Endothelial cell of umbilical vein (primary cell): ENCODE data around the gene SLC10A7. TPM values are rescaled to one million over a fixed set of nuclear protein-coding genes. Genes with fewer than 3 reads are reported as not detected.

Source experiments
- BruUV-seq: library from RNA; stranded (reverse); fragments of 400-500 nt; replicated peaks from 2 replicates; lab custom pipeline; 2021; lab: Mats Ljungman, UMichigan
- CTCF ChIA-PET: fragments of 300-600, 350-600 bp; sonication (Branson Sonifier 250); formaldehyde crosslinking; loops from one replicate; lab custom pipeline; 2021; ENCODE audit warnings: antibody characterized with exemption, inconsistent platforms; lab: Charles Lee
- POLR2A ChIA-PET: fragments of 300-600, 350-600 bp; sonication (Branson Sonifier 250); formaldehyde crosslinking; loops from one replicate; lab custom pipeline; 2021; ENCODE audit warnings: antibody characterized with exemption, inconsistent platforms; lab: Charles Lee
- DNase-seq: peaks from one replicate; pipeline ENCODE4 v3.0.0-alpha.2; 2011; ENCODE audit warnings: low read depth, low spot score
- FAIRE-seq: peaks from 2 replicates; lab custom pipeline; 2011; peaks lifted over from hg19 to GRCh38; lab: Jason Lieb, UNC
- H2AFZ ChIP-seq: 2 replicates; pipeline ENCODE4 v1.6.0; 2012; ENCODE audit warnings: low read depth, low read length, control low read depth, inconsistent platforms
- H3K27ac ChIP-seq: 2 replicates; pipeline ENCODE4 v1.5.1; 2011; ENCODE audit warnings: low read depth, mild to moderate bottlenecking, control low read depth, low read length, moderate library complexity; ENCODE audit not compliant: insufficient read depth
- H3K27me3 ChIP-seq, 2 experiments: 2 replicates each; pipeline versions ENCODE4 v1.6.0 to v1.6.1; 2011; ENCODE audit warnings: low read length in 2 of 2, mixed read lengths in 1 of 2; ENCODE audit not compliant: control insufficient read depth in 2 of 2, insufficient read depth in 2 of 2
- H3K36me3 ChIP-seq, 2 experiments: 2 replicates in 1 of 2; 3 replicates in 1 of 2; pipeline ENCODE4 v1.5.1; 2011; ENCODE audit warnings: low read length in 2 of 2, mild to moderate bottlenecking in 1 of 2, moderate library complexity in 1 of 2; ENCODE audit not compliant: control insufficient read depth in 2 of 2, insufficient read depth in 2 of 2; ENCODE audit errors: extremely low read depth in 1 of 2
- H3K4me1 ChIP-seq: 3 replicates; pipeline ENCODE4 v1.5.1; 2011; ENCODE audit warnings: mild to moderate bottlenecking, low read length; ENCODE audit not compliant: control insufficient read depth, insufficient read depth; ENCODE audit errors: extremely low read depth
- H3K4me2 ChIP-seq: 2 replicates; pipeline ENCODE4 v1.6.1; 2011; ENCODE audit warnings: low read length, control low read depth, mixed read lengths; ENCODE audit not compliant: insufficient read depth
- H3K4me3 ChIP-seq, 3 experiments: fragments of 200-600 bp in 1 of 3; sonication (generic), shearing (Covaris generic) in 1 of 3; replicated peaks in 1 of 3; 2 replicates each; pipeline ENCODE4 v1.5.1; 2011 to 2016; ENCODE audit warnings: control low read depth in 3 of 3, low read length in 3 of 3, mild to moderate bottlenecking in 2 of 3, inconsistent platforms in 1 of 3, low read depth in 1 of 3, moderate library complexity in 1 of 3; ENCODE audit not compliant: insufficient read depth in 1 of 3
- H3K79me2 ChIP-seq: 2 replicates; pipeline ENCODE4 v1.6.0; 2012; ENCODE audit warnings: low read length, inconsistent platforms; ENCODE audit not compliant: control insufficient read depth, insufficient read depth
- H3K9ac ChIP-seq: replicated peaks from 2 replicates; pipeline ENCODE3; 2011; ENCODE audit warnings: low read length, control low read depth; ENCODE audit not compliant: insufficient read depth; ENCODE audit errors: extremely low read depth
- H3K9me1 ChIP-seq: replicated peaks from 3 replicates; pipeline ENCODE4 v1.6.0; 2011; ENCODE audit warnings: mild to moderate bottlenecking, low read length; ENCODE audit not compliant: control insufficient read depth, insufficient read depth; ENCODE audit errors: extremely low read depth
- H3K9me3 ChIP-seq: replicated peaks from 2 replicates; pipeline ENCODE4 v1.5.1; 2012; ENCODE audit warnings: low read length, inconsistent platforms; ENCODE audit not compliant: control insufficient read depth, insufficient read depth
- H4K20me1 ChIP-seq: replicated peaks from 2 replicates; pipeline ENCODE3; 2011; ENCODE audit warnings: mild to moderate bottlenecking, low read length; ENCODE audit not compliant: control insufficient read depth, insufficient read depth; ENCODE audit errors: extremely low read depth
- EZH2 ChIP-seq: IDR thresholded peaks from 2 replicates; pipeline ENCODE4 v1.6.1; 2012; ENCODE audit warnings: borderline replicate concordance, low read depth, mild to moderate bottlenecking, moderate library complexity, low read length, inconsistent platforms; ENCODE audit not compliant: severe bottlenecking
- FOS ChIP-seq: IDR thresholded peaks from 2 replicates; pipeline ENCODE4 v1.6.1; 2011; ENCODE audit warnings: mild to moderate bottlenecking, low read length, moderate library complexity, borderline replicate concordance; ENCODE audit not compliant: insufficient read depth
- GATA2 ChIP-seq: IDR thresholded peaks from 2 replicates; pipeline ENCODE4 v1.7.0; 2011; ENCODE audit warnings: low read depth, mild to moderate bottlenecking, moderate library complexity, mixed read lengths, low read length; ENCODE audit not compliant: insufficient read length, insufficient read depth
- JUN ChIP-seq: IDR thresholded peaks from 2 replicates; pipeline ENCODE4 v1.6.1; 2011; ENCODE audit warnings: borderline replicate concordance, low read depth; ENCODE audit not compliant: insufficient read length, insufficient read depth
- MYC ChIP-seq: IDR thresholded peaks from one replicate; pipeline ENCODE4 v1.6.1; 2011; ENCODE audit warnings: mild to moderate bottlenecking, low read depth, low read length
- POLR2A ChIP-seq: IDR thresholded peaks from 2 replicates; pipeline ENCODE4 v1.6.1; 2012; ENCODE audit warnings: low read depth, mild to moderate bottlenecking, control low read depth, low read length
- POLR2AphosphoS5 ChIP-seq: IDR thresholded peaks from 2 replicates; pipeline ENCODE4 v1.6.1; 2012; ENCODE audit warnings: low read depth, mild to moderate bottlenecking, control low read depth, low read length, moderate library complexity; ENCODE audit not compliant: insufficient read depth
- dilution Hi-C: fragments of 300-500 bp; cut with MboI; formaldehyde crosslinking; loops from one replicate; pipeline ENCODE4 v1.15.0; 2019; ENCODE audit warnings: low sequenced_read_pairs; ENCODE audit not compliant: extremely low pct_ligation_motif_present
- intact Hi-C: fragments of 100-400 bp; cut with micrococcal nuclease; formaldehyde crosslinking; loops from one replicate; pipeline ENCODE4 v1.10.0; 2022
- polyA plus RNA-seq, 4 experiments: library from polyadenylated mRNA; depleted of rRNA in 3 of 4; stranded (reverse) in 3 of 4; unstranded in 1 of 4; fragments of >200 nt; gene quantifications; 2 replicates each; pipeline versions ENCODE4 v1.2.1 to v1.2.3, GENCODE V29; 2011 to 2012; ENCODE audit warnings: missing spikeins in 1 of 4
- total RNA-seq: library from RNA; stranded (reverse); gene quantifications from 2 replicates; pipeline ENCODE4 v1.2.3, GENCODE V29; 2021
- TF ChIP-seq, protein P1 (sequence below): IDR thresholded peaks from 2 replicates; pipeline ENCODE4 v1.6.1; 2011; ENCODE audit not compliant: insufficient read depth, insufficient read length
- TF ChIP-seq, protein P2 (sequence below), 2 donors: IDR thresholded peaks; 1 replicate in 1 of 2; 2 replicates in 1 of 2; pipeline ENCODE4 v1.5.1; 2011; ENCODE audit warnings: low read length in 2 of 2, mild to moderate bottlenecking in 2 of 2, moderate library complexity in 2 of 2, control low read depth in 1 of 2, inconsistent platforms in 1 of 2, low read depth in 1 of 2; ENCODE audit not compliant: insufficient read depth in 1 of 2; ENCODE audit errors: extremely low read depth in 1 of 2

Gene SLC10A7
- total and polyA plus RNA-seq, 2 donors (not counting 3 experiments of a cell fraction or from before 2014, with no cell fraction given): 13.6 to 20.4 TPM

DNA sequence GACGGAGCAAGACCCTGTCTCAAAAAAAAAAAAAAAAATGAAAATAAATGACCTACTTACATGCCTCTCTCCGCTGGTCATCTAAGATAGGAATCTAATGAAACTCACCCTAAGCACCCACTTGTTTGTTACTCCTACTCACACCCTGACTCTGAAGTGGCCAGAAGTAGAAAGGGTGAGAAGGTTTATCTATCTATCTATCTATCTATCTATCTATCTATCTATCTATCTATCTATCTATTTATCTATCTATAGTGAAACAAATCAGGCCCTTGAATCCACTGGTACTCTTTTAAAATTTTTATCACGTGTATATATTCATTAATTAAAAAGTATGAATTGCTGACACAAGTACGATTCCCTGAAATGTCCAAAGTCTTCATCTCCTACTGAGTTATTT is 75.2 kb downstream of the SLC10A7 start:
- DNase-seq (no peak), FAIRE-seq (no peak)
- no peak for TF ChIP-seq JUN
- no peak for TF ChIP-seq EZH2
- no peak for TF ChIP-seq POLR2AphosphoS5
- no peak for TF ChIP-seq MYC
- TF ChIP-seq, protein P1, sequence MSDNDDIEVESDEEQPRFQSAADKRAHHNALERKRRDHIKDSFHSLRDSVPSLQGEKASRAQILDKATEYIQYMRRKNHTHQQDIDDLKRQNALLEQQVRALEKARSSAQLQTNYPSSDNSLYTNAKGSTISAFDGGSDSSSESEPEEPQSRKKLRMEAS: no peak
- TF ChIP-seq FOS: no peak
- no peak for TF ChIP-seq POLR2A
- no peak for TF ChIP-seq GATA2
- TF ChIP-seq, protein P2, sequence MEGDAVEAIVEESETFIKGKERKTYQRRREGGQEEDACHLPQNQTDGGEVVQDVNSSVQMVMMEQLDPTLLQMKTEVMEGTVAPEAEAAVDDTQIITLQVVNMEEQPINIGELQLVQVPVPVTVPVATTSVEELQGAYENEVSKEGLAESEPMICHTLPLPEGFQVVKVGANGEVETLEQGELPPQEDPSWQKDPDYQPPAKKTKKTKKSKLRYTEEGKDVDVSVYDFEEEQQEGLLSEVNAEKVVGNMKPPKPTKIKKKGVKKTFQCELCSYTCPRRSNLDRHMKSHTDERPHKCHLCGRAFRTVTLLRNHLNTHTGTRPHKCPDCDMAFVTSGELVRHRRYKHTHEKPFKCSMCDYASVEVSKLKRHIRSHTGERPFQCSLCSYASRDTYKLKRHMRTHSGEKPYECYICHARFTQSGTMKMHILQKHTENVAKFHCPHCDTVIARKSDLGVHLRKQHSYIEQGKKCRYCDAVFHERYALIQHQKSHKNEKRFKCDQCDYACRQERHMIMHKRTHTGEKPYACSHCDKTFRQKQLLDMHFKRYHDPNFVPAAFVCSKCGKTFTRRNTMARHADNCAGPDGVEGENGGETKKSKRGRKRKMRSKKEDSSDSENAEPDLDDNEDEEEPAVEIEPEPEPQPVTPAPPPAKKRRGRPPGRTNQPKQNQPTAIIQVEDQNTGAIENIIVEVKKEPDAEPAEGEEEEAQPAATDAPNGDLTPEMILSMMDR (IDR thresholded peaks at IDR 0.05; ENCODE audit: extremely low read depth in 1 of 2, insufficient read depth in 1 of 2, low read depth in 1 of 2, low read length in 2 of 2): no peak
- intact Hi-C loops (no loop called here), dilution Hi-C loops (no loop called here)
- Histone ChIP-seq H3K4me1 (no peaks in the 10 kb centered on the region), H3K79me2 (no peaks in the 10 kb centered on the region), H2AFZ (no peak overlapping the region), H3K9me1 (no peaks in the 10 kb centered on the region), H3K27me3 (no peaks in the 10 kb centered on the region), H3K27ac (no peak overlapping the region), H3K4me3 (no peak overlapping the region), H4K20me1 (no peaks in the 10 kb centered on the region), H3K9ac (no peak overlapping the region), H3K4me2 (no peak overlapping the region), H3K9me3 (no peaks in the 10 kb centered on the region), H3K36me3 (no peaks in the 10 kb centered on the region)
- no TSS peak for BruUV-seq
- ChIA-PET CTCF (no interaction called here), POLR2A (no interaction called here)
